Heart right ventricle (tissue), 16 donors: ENCODE data around the gene GGT6. TPM values are rescaled to one million over a fixed set of nuclear protein-coding genes. Genes with fewer than 3 reads are reported as not detected.
A peak's percentile ranks its signal among the peaks of the same experiment; 100 is the strongest.

ENCODE experiments used
- ATAC-seq, 8 donors: fragments of 200-7000 bp; cut with Tn5 transposase; one replicate each; pipeline ENCODE4 v1.9.1; 2020; ENCODE audit warnings: mild to moderate bottlenecking in 8 of 8, moderate library complexity in 8 of 8, moderate number of reproducible peaks in 1 of 8
- DNase-seq, 2 donors: peaks; one replicate each; pipeline ENCODE4 v3.0.0-alpha.2; 2020
- H3K27ac ChIP-seq, 10 donors: fragments of 200-600 bp; sonication (generic) in 2 of 10; one replicate each; pipeline versions ENCODE4 v1.5.0 to v1.8.0; 2020 to 2022; ENCODE audit warnings: mild to moderate bottlenecking in 3 of 10
- H3K27me3 ChIP-seq, 7 donors: fragments of 200-600 bp; one replicate each; pipeline ENCODE4 v1.8.0; 2021 to 2022; ENCODE audit warnings: mild to moderate bottlenecking in 2 of 7
- H3K36me3 ChIP-seq, 9 donors: fragments of 200-600 bp; sonication (generic) in 1 of 9; one replicate each; pipeline versions ENCODE4 v1.5.0 to v1.8.0; 2020 to 2022; ENCODE audit warnings: mild to moderate bottlenecking in 2 of 9
- H3K4me1 ChIP-seq, 9 donors: fragments of 200-600 bp; sonication (generic) in 1 of 9; one replicate each; pipeline versions ENCODE4 v1.5.0 to v1.8.0; 2020 to 2022; ENCODE audit warnings: mild to moderate bottlenecking in 4 of 9
- H3K4me3 ChIP-seq, 10 donors: fragments of 200-600 bp; sonication (generic) in 2 of 10; one replicate each; pipeline versions ENCODE4 v1.5.0 to v1.8.0; 2020 to 2022; ENCODE audit warnings: mild to moderate bottlenecking in 7 of 10, moderate library complexity in 2 of 10
- H3K9me3 ChIP-seq, 11 donors: fragments of 200-600 bp in 10 of 11; sonication (generic) in 2 of 11; one replicate each; pipeline versions ENCODE4 v1.5.0 to v1.8.0; 2013 to 2022; ENCODE audit warnings: mild to moderate bottlenecking in 2 of 11, control low read depth in 1 of 11, moderate library complexity in 1 of 11
- CTCF ChIP-seq, 9 donors: fragments of 200-600 bp; sonication (generic) in 2 of 9; IDR thresholded peaks; one replicate each; pipeline versions ENCODE4 v1.5.0 to v1.8.0; 2021 to 2022; ENCODE audit warnings: antibody characterized with exemption in 9 of 9, mild to moderate bottlenecking in 5 of 9, moderate library complexity in 1 of 9
- WGBS, 2 donors: extraction: QIAGEN DNeasy Blood & Tissue Kit; methylation state at CpG; one replicate each; pipeline ENCODE4 v1.1.7; 2013; ENCODE audit warnings: inconsistent platforms in 1 of 2; 5-methylcytosine and 5-hydroxymethylcytosine counted together
- intact Hi-C, 10 donors: fragments of 100-400 bp; cut with DNase I; formaldehyde crosslinking; loops; one replicate each; pipeline versions ENCODE4 v1.11.1 to v1.14.2; 2022
- polyA plus RNA-seq, 2 donors: library from polyadenylated mRNA; stranded (reverse); fragments of 200-250 nt; gene quantifications; one replicate each; pipeline ENCODE4 v1.2.3, GENCODE V29; 2013
- total RNA-seq, 10 donors: library from RNA; stranded (reverse); fragmentation: NEBNext Ultra II Directional in 3 of 10; extraction: Animal tissue kit (Norgen Biotek cat#: 25700) in 3 of 10; gene quantifications; one replicate each; pipeline versions ENCODE4 v1.2.1 to v1.2.4, GENCODE V29; 2021 to 2023
- donor health status: Arrhythmogenic right ventricular cardiomyopathy.
- donor health status: ischemic (EF 13 %, LVEDD 7.1; RV severe dilation, severe dysfunction).
- donor health status: healthy with polysubstance abuse.
- donor health status: DM: no; HTN: yes; CAD: no.
- donor health status: DM: no; HTN: no; CAD: no.
- donor health status: ischemic (EF 25% LVEDD 6.9; RV normal size, moderate dysfunction).
- donor health status: ischemic (EF 25% LVEDD 5.7; RV mildly dilated, moderate dysfunction).
- donor health status: healthy.
- donor health status: DM: yes; HTN: yes; CAD: no.
- donor health status: Ischemic cardiomyopathy.
- donor health status: ischemic (EF 35%, LVEDD 5.7; RV mildly dilated, moderate dysfunction).
- donor health status: nonischemic (EF 11% LVEDD 7.7; RV severe dilation, severe dysfunction).
- donor health status: DM: yes; HTN: yes; CAD: no.
- donor health status: PGD.
- donor health status: ischemic (EF 29% LVEDD 5.4; RV normal size, mild dysfunction).
- donor health status: nonischemic (EF 23%, LVEDD 6.1; RV moderate dilation, normal function).

The GGT6 gene
- total and polyA plus RNA-seq, 12 donors = 0.03 to 0.19 (median 0.12) TPM; not detected in 6

- Histone ChIP-seq H3K4me1 (peaks cover 14 to 58% (median 44%) of the 10 kb centered on the region in 9 donors), H3K27me3 (no peaks in the 10 kb centered on the region), H3K9me3 (peaks cover 0 to 3% (median 0%) of the 10 kb centered on the region in 11 donors), H3K36me3 (no peaks in the 10 kb centered on the region), H3K4me3 (peak overlapping the region in 1 of 10 donors; percentile 1), H3K27ac (peak overlapping the region; percentile 78 to 96 (median 90))
- no peak for TF ChIP-seq CTCF (IDR thresholded peaks at IDR 0.05)
- 54 to 61% methylated on average over 14 of the region's 14 CpGs for whole genome bisulfite sequencing, 2 donors
- peak; percentile 69 to 86 (median 83) for ATAC-seq
- DNase-seq = peak; percentile 83 to 84
- intact Hi-C loops = loop anchor here in 1 of 10 donors (2.0 kb wide), 1 partner anchor 43 kb away; no protein-coding TSS in a partner anchor
Measured at GRCh38 chr17:4519361-4519788, 41.0 kb downstream of the GGT6 start.

GRCh38 chr17:4518901-4519300, 41.5 kb downstream of the GGT6 start:
- H3K27me3 ChIP-seq = no peaks in the 10 kb centered on the region
- peak overlapping the region in 1 of 10 donors; percentile 1 for H3K4me3 ChIP-seq
- DNase-seq (no peak), ATAC-seq (peak; percentile 5 to 31 (median 15))
- intact Hi-C loops = loop anchor here in 1 of 10 donors (2.0 kb wide), 1 partner anchor 42 kb away; no protein-coding TSS in a partner anchor
- WGBS, 2 donors = 72 to 75% methylated on average over 10 of the region's 10 CpGs
- peaks cover 14 to 62% (median 42%) of the 10 kb centered on the region in 9 donors for H3K4me1 ChIP-seq
- no peak for TF ChIP-seq CTCF (IDR thresholded peaks at IDR 0.05)
- no peaks in the 10 kb centered on the region for H3K36me3 ChIP-seq
- peak overlapping the region; percentile 78 to 96 (median 90) for H3K27ac ChIP-seq
- peaks cover 0 to 3% (median 0%) of the 10 kb centered on the region in 11 donors for H3K9me3 ChIP-seq

- ATAC-seq = no peak
- peaks cover 7 to 55% (median 40%) of the 10 kb centered on the region in 9 donors for H3K4me1 ChIP-seq
Measured at GRCh38 chr17:4516735-4517134, 43.6 kb downstream of the GGT6 start.

GRCh38 chr17:4515501-4515900, 44.9 kb downstream of the GGT6 start:
- no peak for TF ChIP-seq CTCF (IDR thresholded peaks at IDR 0.05)
- H3K4me1 ChIP-seq = peaks cover 12 to 55% (median 40%) of the 10 kb centered on the region in 9 donors
- peaks cover 0 to 3% (median 0%) of the 10 kb centered on the region in 11 donors for H3K9me3 ChIP-seq
- H3K4me3 ChIP-seq = no peak overlapping the region
- DNase-seq = no peak
- 94 to 95% methylated on average over 5 of the region's 5 CpGs for WGBS, 2 donors
- H3K27me3 ChIP-seq = no peaks in the 10 kb centered on the region
- H3K36me3 ChIP-seq = no peaks in the 10 kb centered on the region
- H3K27ac ChIP-seq = no peak overlapping the region
- no peak for ATAC-seq
- intact Hi-C loops = no loop called here

More at GRCh38 chr17:4516735-4517134, 43.6 kb downstream of the GGT6 start:
- intact Hi-C loops = no loop called here
- Histone ChIP-seq H3K4me3 (no peak overlapping the region), H3K9me3 (peaks cover 0 to 3% (median 0%) of the 10 kb centered on the region in 11 donors), H3K27me3 (no peaks in the 10 kb centered on the region), H3K36me3 (no peaks in the 10 kb centered on the region), H3K27ac (peak overlapping the region in 1 of 10 donors; percentile 27)
- 73 to 74% methylated on average over 11 of the region's 11 CpGs for WGBS, 2 donors
- no peak for DNase-seq
- TF ChIP-seq CTCF (IDR thresholded peaks at IDR 0.05) = no peak
